Osteocyte (in vitro differentiated cells): ENCODE results near the gene DPP6. TPM values are rescaled to one million over a fixed set of nuclear protein-coding genes. Genes with fewer than 3 reads are reported as not detected.

Source experiments
- DNase-seq: peaks from one replicate; pipeline ENCODE4 v3.0.0; 2021; ENCODE audit warnings: mixed read lengths; ENCODE audit not compliant: unreplicated experiment; ENCODE audit errors: extremely low spot score
- H3K27ac Mint-ChIP-seq: one replicate; pipeline ENCODE4 v1.8.0; 2021; ENCODE audit warnings: mild to moderate bottlenecking, mixed read lengths; ENCODE audit not compliant: unreplicated experiment
- H3K27me3 Mint-ChIP-seq: one replicate; pipeline ENCODE4 v1.8.0; 2021; ENCODE audit warnings: mixed read lengths; ENCODE audit not compliant: unreplicated experiment
- H3K36me3 Mint-ChIP-seq: one replicate; pipeline ENCODE4 v1.8.0; 2021; ENCODE audit warnings: mixed read lengths; ENCODE audit not compliant: unreplicated experiment
- H3K4me1 Mint-ChIP-seq: one replicate; pipeline ENCODE4 v1.8.0; 2021; ENCODE audit warnings: mixed read lengths; ENCODE audit not compliant: unreplicated experiment
- H3K4me3 Mint-ChIP-seq: one replicate; pipeline ENCODE4 v1.8.0; 2021; ENCODE audit warnings: mild to moderate bottlenecking, moderate library complexity, mixed read lengths; ENCODE audit not compliant: unreplicated experiment
- H3K9me3 Mint-ChIP-seq: one replicate; pipeline ENCODE4 v1.8.0; 2021; ENCODE audit warnings: mixed read lengths; ENCODE audit not compliant: unreplicated experiment
- CTCF ChIP-seq: fragments of 200-600 bp; sonication (generic); IDR thresholded peaks from 2 replicates; pipeline ENCODE4 v1.5.0; 2021; ENCODE audit warnings: antibody characterized with exemption, mild to moderate bottlenecking, moderate library complexity
- total RNA-seq: library from RNA; stranded (reverse); gene quantifications from 2 replicates; pipeline ENCODE4 v1.2.1, GENCODE V29; 2021

Gene DPP6
- total RNA-seq, 1 donor from 2014 or later = not detected

GRCh38 chr7:154475864-154476263 is 423.7 kb downstream of the DPP6 start:
- Mint-ChIP-seq H3K27me3 (no peaks in the 10 kb centered on the region), H3K27ac (no peak overlapping the region), H3K4me3 (no peak overlapping the region), H3K4me1 (no peaks in the 10 kb centered on the region), H3K9me3 (peaks cover 57% of the 10 kb centered on the region), H3K36me3 (no peaks in the 10 kb centered on the region)
- no peak for DNase-seq
- no peak for TF ChIP-seq CTCF

- no peak overlapping the region for H3K27ac Mint-ChIP-seq
- no peak for DNase-seq
- H3K4me3 Mint-ChIP-seq = no peak overlapping the region
- peaks cover 31% of the 10 kb centered on the region for H3K9me3 Mint-ChIP-seq
- TF ChIP-seq CTCF = no peak
- no peaks in the 10 kb centered on the region for H3K36me3 Mint-ChIP-seq
- H3K27me3 Mint-ChIP-seq = no peaks in the 10 kb centered on the region
- no peaks in the 10 kb centered on the region for H3K4me1 Mint-ChIP-seq
Observed at GRCh38 chr7:154480817-154481216, 428.6 kb downstream of the DPP6 start.

GRCh38 chr7:154482863-154483262 is 430.7 kb downstream of the DPP6 start:
- no peak overlapping the region for H3K4me3 Mint-ChIP-seq
- H3K27ac Mint-ChIP-seq = no peak overlapping the region
- no peaks in the 10 kb centered on the region for H3K36me3 Mint-ChIP-seq
- no peak for TF ChIP-seq CTCF
- no peak for DNase-seq
- no peaks in the 10 kb centered on the region for H3K4me1 Mint-ChIP-seq
- H3K9me3 Mint-ChIP-seq = peaks cover 30% of the 10 kb centered on the region
- H3K27me3 Mint-ChIP-seq = no peaks in the 10 kb centered on the region

- Mint-ChIP-seq H3K4me3 (no peak overlapping the region), H3K4me1 (no peaks in the 10 kb centered on the region), H3K27ac (no peak overlapping the region), H3K9me3 (peaks cover 27% of the 10 kb centered on the region), H3K27me3 (no peaks in the 10 kb centered on the region), H3K36me3 (no peaks in the 10 kb centered on the region)
- no peak for TF ChIP-seq CTCF
- DNase-seq = no peak
Observed at GRCh38 chr7:154484406-154484805, 432.2 kb downstream of the DPP6 start.

GRCh38 chr7:154484943-154485342 is 432.7 kb downstream of the DPP6 start:
- no peak overlapping the region for H3K4me3 Mint-ChIP-seq
- no peaks in the 10 kb centered on the region for H3K36me3 Mint-ChIP-seq
- no peak for TF ChIP-seq CTCF
- H3K4me1 Mint-ChIP-seq = no peaks in the 10 kb centered on the region
- H3K9me3 Mint-ChIP-seq = peaks cover 33% of the 10 kb centered on the region
- DNase-seq = no peak
- no peak overlapping the region for H3K27ac Mint-ChIP-seq
- H3K27me3 Mint-ChIP-seq = no peaks in the 10 kb centered on the region
